ENCODE results near the gene WDR90.

DNA sequence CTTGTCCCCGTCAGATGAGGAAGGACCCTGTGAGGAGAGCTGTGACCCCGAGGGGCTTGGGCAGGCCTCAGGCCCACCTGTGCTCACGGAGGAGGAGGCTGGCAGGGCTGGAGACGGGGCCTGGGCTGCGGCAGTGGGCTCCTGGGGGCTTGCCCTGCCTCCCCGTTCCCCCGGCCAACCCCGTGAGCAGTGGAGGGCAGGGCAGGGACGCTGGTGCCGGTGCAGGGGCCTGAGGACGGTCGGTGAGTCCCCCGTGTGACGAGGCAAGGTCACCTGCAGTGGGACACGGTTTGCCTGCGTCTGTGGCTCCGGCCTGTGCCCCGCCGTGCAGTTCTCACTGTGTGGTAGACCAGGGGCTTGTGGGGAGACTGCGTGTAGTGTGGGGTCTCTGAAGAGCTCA lies 10.5 kb downstream of the WDR90 start:
- TF ChIP-seq, protein P1, sequence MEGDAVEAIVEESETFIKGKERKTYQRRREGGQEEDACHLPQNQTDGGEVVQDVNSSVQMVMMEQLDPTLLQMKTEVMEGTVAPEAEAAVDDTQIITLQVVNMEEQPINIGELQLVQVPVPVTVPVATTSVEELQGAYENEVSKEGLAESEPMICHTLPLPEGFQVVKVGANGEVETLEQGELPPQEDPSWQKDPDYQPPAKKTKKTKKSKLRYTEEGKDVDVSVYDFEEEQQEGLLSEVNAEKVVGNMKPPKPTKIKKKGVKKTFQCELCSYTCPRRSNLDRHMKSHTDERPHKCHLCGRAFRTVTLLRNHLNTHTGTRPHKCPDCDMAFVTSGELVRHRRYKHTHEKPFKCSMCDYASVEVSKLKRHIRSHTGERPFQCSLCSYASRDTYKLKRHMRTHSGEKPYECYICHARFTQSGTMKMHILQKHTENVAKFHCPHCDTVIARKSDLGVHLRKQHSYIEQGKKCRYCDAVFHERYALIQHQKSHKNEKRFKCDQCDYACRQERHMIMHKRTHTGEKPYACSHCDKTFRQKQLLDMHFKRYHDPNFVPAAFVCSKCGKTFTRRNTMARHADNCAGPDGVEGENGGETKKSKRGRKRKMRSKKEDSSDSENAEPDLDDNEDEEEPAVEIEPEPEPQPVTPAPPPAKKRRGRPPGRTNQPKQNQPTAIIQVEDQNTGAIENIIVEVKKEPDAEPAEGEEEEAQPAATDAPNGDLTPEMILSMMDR (IDR thresholded peaks at IDR 0.05; ENCODE audit: low read depth, low read length), result no peak
- TF ChIP-seq POLR2A (IDR thresholded peaks at IDR 0.05; ENCODE audit: extremely low read depth, insufficient read length), result no peak

All from NB4 (cell line).